Activated naive CD4-positive, alpha-beta T cell treated with anti-CD3 and anti-CD28 coated beads, Interleukin-2, amount 50 U/mL, for 16 hours (primary cell): ENCODE results near the gene KIF1A.

ENCODE experiments used
- DNase-seq: peaks from one replicate; pipeline ENCODE4 v3.0.0-alpha.2; 2020

Gene KIF1A

GRCh38 chr2:240732911-240733622 is 87.0 kb downstream of the KIF1A start:
- no peak for DNase-seq

- DNase-seq: no peak
Measured at GRCh38 chr2:240732184-240732583, 87.8 kb downstream of the KIF1A start.

- no peak for DNase-seq
Measured at GRCh38 chr2:240731178-240731545, 88.9 kb downstream of the KIF1A start.

GRCh38 chr2:240730501-240731177 is 89.4 kb downstream of the KIF1A start:
- DNase-seq: no peak

GRCh38 chr2:240728827-240729226 is 91.2 kb downstream of the KIF1A start:
- DNase-seq: no peak

- no peak for DNase-seq
Measured at GRCh38 chr2:240728361-240728760, 91.7 kb downstream of the KIF1A start.

GRCh38 chr2:240727913-240728312 is 92.1 kb downstream of the KIF1A start:
- DNase-seq: no peak

- no peak for DNase-seq
Measured at GRCh38 chr2:240727439-240727838, 92.6 kb downstream of the KIF1A start.

- DNase-seq: no peak
Measured at GRCh38 chr2:240726876-240727275, 93.1 kb downstream of the KIF1A start.

- DNase-seq: no peak
Measured at GRCh38 chr2:240725671-240726070, 94.3 kb downstream of the KIF1A start.

GRCh38 chr2:240725266-240725665 is 94.8 kb downstream of the KIF1A start:
- DNase-seq: no peak

- DNase-seq: no peak
Measured at GRCh38 chr2:240724431-240724830, 95.6 kb downstream of the KIF1A start.

GRCh38 chr2:240723851-240724250 is 96.2 kb downstream of the KIF1A start:
- no peak for DNase-seq

- DNase-seq: no peak
Measured at GRCh38 chr2:240722796-240723735, 97.0 kb downstream of the KIF1A start.

- DNase-seq: no peak
Measured at GRCh38 chr2:240722376-240722775, 97.6 kb downstream of the KIF1A start.

- DNase-seq: no peak
Measured at GRCh38 chr2:240721596-240722180, 98.3 kb downstream of the KIF1A start.

- DNase-seq: no peak
Measured at GRCh38 chr2:240720686-240721595, 99.1 kb downstream of the KIF1A start.

- DNase-seq: no peak
Measured at GRCh38 chr2:240719676-240720545, 100.1 kb downstream of the KIF1A start.

GRCh38 chr2:240718896-240719490 is 101.0 kb downstream of the KIF1A start:
- DNase-seq: no peak
